Stimulated activated naive B cell treated with anti-CD40 and anti-IgM and Interleukin-4, amounts not matched to agents 10 μg/mL and 1 μg/mL and 100 μg/mL, for 72 hours (primary cell): ENCODE data around the gene RPP30.
A peak's percentile ranks its signal among the peaks of the same experiment; 100 is the strongest.
"Not testable (repeated sequence)": the region's sequence is repeated elsewhere in the genome, so short reads cannot be mapped to it uniquely, and the experiment has no call there.

Source experiments
- ATAC-seq, 2 donors: fragments of 150-1000 bp; cut with Tn5 transposase; replicated peaks; 2 replicates each; pipeline ENCODE4 v1.10.0; 2021; ENCODE audit warnings: moderate library complexity in 1 of 2
- DNase-seq: peaks from one replicate; pipeline ENCODE4 v3.0.0; 2021
- H3K27ac Mint-ChIP-seq: one replicate; pipeline ENCODE4 v1.8.0; 2022; ENCODE audit warnings: mild to moderate bottlenecking, mixed read lengths
- H3K27me3 Mint-ChIP-seq, 2 donors: one replicate each; pipeline ENCODE4 v1.8.0; 2022; ENCODE audit warnings: mixed read lengths in 2 of 2
- H3K36me3 Mint-ChIP-seq, 2 donors: one replicate each; pipeline ENCODE4 v1.8.0; 2022; ENCODE audit warnings: mixed read lengths in 2 of 2, mild to moderate bottlenecking in 1 of 2
- H3K4me1 Mint-ChIP-seq, 2 donors: one replicate each; pipeline ENCODE4 v1.8.0; 2022; ENCODE audit warnings: mixed read lengths in 2 of 2, mild to moderate bottlenecking in 1 of 2
- H3K4me3 Mint-ChIP-seq, 2 donors: one replicate each; pipeline ENCODE4 v1.8.0; 2022; ENCODE audit warnings: mild to moderate bottlenecking in 2 of 2, mixed read lengths in 2 of 2, moderate library complexity in 1 of 2
- H3K9me3 Mint-ChIP-seq, 2 donors: one replicate each; pipeline ENCODE4 v1.8.0; 2022; ENCODE audit warnings: mixed read lengths in 2 of 2, mild to moderate bottlenecking in 1 of 2

Gene RPP30

GRCh38 chr10:90857635-90858460 lies 13.9 kb upstream of the RPP30 start, which contains the start of gene HTR7:
Gene HTR7, minus strand, starts transcription at chr10:90858039. Its CDS starts 368 bp downstream, at chr10:90857671.
- Mint-ChIP-seq H3K36me3 (peaks cover 0 to 4% of the 10 kb centered on the region in 2 donors), H3K9me3 (no peaks in the 10 kb centered on the region), H3K27ac (peak within 1 kb of the TSS; percentile 93), H3K27me3 (peaks cover 21 to 34% of the 10 kb centered on the region in 2 donors), H3K4me3 (peak within 1 kb of the TSS; percentile 92 to 96), H3K4me1 (peaks cover 8 to 15% of the 10 kb centered on the region in 2 donors)
- peak; percentile 84 to 89 for ATAC-seq
- peak; percentile 29 for DNase-seq

- Mint-ChIP-seq H3K27ac (peak overlapping the region; percentile 93), H3K4me1 (peaks cover 8 to 15% of the 10 kb centered on the region in 2 donors), H3K36me3 (peaks cover 0 to 4% of the 10 kb centered on the region in 2 donors), H3K27me3 (peaks cover 23 to 34% of the 10 kb centered on the region in 2 donors), H3K9me3 (no peaks in the 10 kb centered on the region), H3K4me3 (peak overlapping the region; percentile 92 to 96)
- DNase-seq (no peak), ATAC-seq (no peak)
Observed at GRCh38 chr10:90858461-90858968, 13.3 kb upstream of the RPP30 start.

GRCh38 chr10:90859321-90859751 lies 12.4 kb upstream of the RPP30 start:
- Mint-ChIP-seq H3K27ac (no peak overlapping the region), H3K9me3 (no peaks in the 10 kb centered on the region), H3K4me3 (no peak overlapping the region), H3K36me3 (peaks cover 0 to 4% of the 10 kb centered on the region in 2 donors), H3K4me1 (peaks cover 8 to 15% of the 10 kb centered on the region in 2 donors), H3K27me3 (peaks cover 20 to 33% of the 10 kb centered on the region in 2 donors)
- DNase-seq (no peak), ATAC-seq (no peak)

GRCh38 chr10:90860790-90861189 lies 11.0 kb upstream of the RPP30 start:
- ATAC-seq (no peak), DNase-seq (no peak)
- Mint-ChIP-seq H3K27me3 (peaks cover 20 to 32% of the 10 kb centered on the region in 2 donors), H3K4me1 (peaks cover 8 to 15% of the 10 kb centered on the region in 2 donors), H3K27ac (no peak overlapping the region), H3K4me3 (no peak overlapping the region), H3K36me3 (peaks cover 0 to 4% of the 10 kb centered on the region in 2 donors), H3K9me3 (no peaks in the 10 kb centered on the region)

GRCh38 chr10:90862908-90863514 lies 8.8 kb upstream of the RPP30 start:
- no peak overlapping the region for H3K27ac Mint-ChIP-seq
- ATAC-seq (no peak), DNase-seq (no peak)
- H3K27me3 Mint-ChIP-seq = peaks cover 28 to 35% of the 10 kb centered on the region in 2 donors
- no peak overlapping the region for H3K4me3 Mint-ChIP-seq
- H3K9me3 Mint-ChIP-seq = no peaks in the 10 kb centered on the region
- H3K4me1 Mint-ChIP-seq = peaks cover 4 to 6% of the 10 kb centered on the region in 2 donors
- no peaks in the 10 kb centered on the region for H3K36me3 Mint-ChIP-seq

- ATAC-seq (no peak), DNase-seq (no peak)
- peaks cover 0 to under 1% of the 10 kb centered on the region in 2 donors for H3K4me1 Mint-ChIP-seq
- H3K9me3 Mint-ChIP-seq = peaks cover 4% of the 10 kb centered on the region in 2 donors
- peaks cover 35 to 51% of the 10 kb centered on the region in 2 donors for H3K27me3 Mint-ChIP-seq
- H3K27ac Mint-ChIP-seq = no peak overlapping the region
- H3K36me3 Mint-ChIP-seq = peaks cover 0 to 4% of the 10 kb centered on the region in 2 donors
- H3K4me3 Mint-ChIP-seq = no peak overlapping the region
Observed at GRCh38 chr10:90865401-90865800, 6.4 kb upstream of the RPP30 start.

GRCh38 chr10:90866050-90866598 lies 5.7 kb upstream of the RPP30 start:
- Mint-ChIP-seq H3K4me1 (peaks cover 0 to 2% of the 10 kb centered on the region in 2 donors), H3K4me3 (no peak overlapping the region), H3K9me3 (peaks cover 4% of the 10 kb centered on the region in 2 donors), H3K27me3 (peaks cover 31 to 51% of the 10 kb centered on the region in 2 donors), H3K27ac (no peak overlapping the region), H3K36me3 (peaks cover 0 to 4% of the 10 kb centered on the region in 2 donors)
- no peak for DNase-seq
- no peak for ATAC-seq

- peaks cover 19 to 31% of the 10 kb centered on the region in 2 donors for H3K27me3 Mint-ChIP-seq
- peaks cover 5 to 8% of the 10 kb centered on the region in 2 donors for H3K36me3 Mint-ChIP-seq
- ATAC-seq = peak; percentile 70 to 74
- peaks cover 11 to 21% of the 10 kb centered on the region in 2 donors for H3K4me1 Mint-ChIP-seq
- DNase-seq = peak; percentile 20
- peaks cover 4% of the 10 kb centered on the region in 2 donors for H3K9me3 Mint-ChIP-seq
- peak overlapping the region; percentile 93 for H3K27ac Mint-ChIP-seq
- peak overlapping the region; percentile 96 to 97 for H3K4me3 Mint-ChIP-seq
Observed at GRCh38 chr10:90871279-90871765, 452 bp upstream of the RPP30 start.

GRCh38 chr10:90872648-90873020 lies 860 bp downstream of the RPP30 start:
- peak overlapping the region; percentile 93 for H3K27ac Mint-ChIP-seq
- ATAC-seq = peak in 1 of 2 donors; percentile 1
- peaks cover 4% of the 10 kb centered on the region in 2 donors for H3K9me3 Mint-ChIP-seq
- H3K4me1 Mint-ChIP-seq = peaks cover 11 to 21% of the 10 kb centered on the region in 2 donors
- H3K4me3 Mint-ChIP-seq = peak overlapping the region; percentile 96 to 97
- no peak for DNase-seq
- peaks cover 15% of the 10 kb centered on the region in 2 donors for H3K36me3 Mint-ChIP-seq
- peaks cover 12 to 21% of the 10 kb centered on the region in 2 donors for H3K27me3 Mint-ChIP-seq

- no peak for ATAC-seq
- Mint-ChIP-seq H3K27ac (no peak overlapping the region), H3K4me1 (peaks cover 2 to 4% of the 10 kb centered on the region in 2 donors), H3K4me3 (no peak overlapping the region), H3K9me3 (no peaks in the 10 kb centered on the region), H3K36me3 (peaks cover 17 to 39% of the 10 kb centered on the region in 2 donors), H3K27me3 (no peaks in the 10 kb centered on the region)
- no peak for DNase-seq
Observed at GRCh38 chr10:90879062-90879461, 7.3 kb downstream of the RPP30 start.

GRCh38 chr10:90880059-90880719 lies 8.4 kb downstream of the RPP30 start:
- ATAC-seq, H3K9me3 Mint-ChIP-seq, H3K4me1 Mint-ChIP-seq, H3K27me3 Mint-ChIP-seq, H3K4me3 Mint-ChIP-seq, DNase-seq, H3K27ac Mint-ChIP-seq: not testable (repeated sequence)
- H3K36me3 Mint-ChIP-seq = peaks cover 21 to 46% of the 10 kb centered on the region in 2 donors

GRCh38 chr10:90884431-90884830 lies 12.7 kb downstream of the RPP30 start:
- no peaks in the 10 kb centered on the region for H3K9me3 Mint-ChIP-seq
- peaks cover 0 to 2% of the 10 kb centered on the region in 2 donors for H3K4me1 Mint-ChIP-seq
- no peak for ATAC-seq
- DNase-seq = no peak
- H3K27me3 Mint-ChIP-seq = no peaks in the 10 kb centered on the region
- H3K36me3 Mint-ChIP-seq = peaks cover 25 to 51% of the 10 kb centered on the region in 2 donors
- H3K27ac Mint-ChIP-seq = no peak overlapping the region
- H3K4me3 Mint-ChIP-seq = no peak overlapping the region

GRCh38 chr10:90885176-90885575 lies 13.4 kb downstream of the RPP30 start:
- Mint-ChIP-seq H3K27me3 (no peaks in the 10 kb centered on the region), H3K9me3 (no peaks in the 10 kb centered on the region)

More at GRCh38 chr10:90885176-90885575, 13.4 kb downstream of the RPP30 start:
- H3K36me3 Mint-ChIP-seq = peaks cover 25 to 53% of the 10 kb centered on the region in 2 donors
- no peak overlapping the region for H3K4me3 Mint-ChIP-seq
- no peak overlapping the region for H3K27ac Mint-ChIP-seq
- no peak for DNase-seq
- ATAC-seq = no peak
- H3K4me1 Mint-ChIP-seq = peaks cover 0 to 2% of the 10 kb centered on the region in 2 donors
